HepG2 (cell line): ENCODE results near the gene OGFOD3. TPM values are rescaled to one million over a fixed set of nuclear protein-coding genes. Genes with fewer than 3 reads are reported as not detected.

Experiments used
- ARNT2 ChIP-seq: sonication (generic); formaldehyde crosslinking; IDR thresholded peaks from 2 replicates; pipeline ENCODE4 v1.8.0; 2022; ENCODE audit warnings: mild to moderate bottlenecking, low read depth, missing genetic modification reagents, moderate library complexity
- FOSL2 ChIP-seq: sonication (generic); formaldehyde crosslinking; IDR thresholded peaks from 2 replicates; pipeline ENCODE4 v1.4.0; 2020; ENCODE audit warnings: missing genetic modification reagents
- FOXM1 ChIP-seq: sonication (generic); formaldehyde crosslinking; IDR thresholded peaks from 2 replicates; pipeline ENCODE4 v1.5.0; 2020; ENCODE audit warnings: missing genetic modification reagents
- NFIB ChIP-seq: sonication (generic); formaldehyde crosslinking; IDR thresholded peaks from 2 replicates; pipeline ENCODE4 v1.9.0; 2021; ENCODE audit warnings: missing genetic modification reagents, mild to moderate bottlenecking, borderline replicate concordance
- RARG ChIP-seq: sonication (generic); formaldehyde crosslinking; IDR thresholded peaks from 2 replicates; pipeline ENCODE4 v1.4.0; 2020; ENCODE audit warnings: low read depth, mild to moderate bottlenecking, missing genetic modification reagents
- RBM39 ChIP-seq: fragments of 200-400 bp; formaldehyde crosslinking; IDR thresholded peaks from one replicate; pipeline ENCODE4 v1.6.1; 2018; ENCODE audit warnings: antibody characterized with exemption, mild to moderate bottlenecking, low read depth, low read length; ENCODE audit not compliant: poor library complexity, severe bottlenecking
- RFX3 ChIP-seq: IDR thresholded peaks from 2 replicates; pipeline ENCODE4 v1.6.1; 2016; ENCODE audit warnings: missing biosample characterization, missing genetic modification reagents
- RFX5 ChIP-seq: IDR thresholded peaks from 2 replicates; pipeline ENCODE4 v1.6.1; 2011; ENCODE audit warnings: low read depth, low read length, improper control_type of control experiment
- SAFB2 ChIP-seq: sonication (generic); formaldehyde crosslinking; IDR thresholded peaks from 2 replicates; pipeline ENCODE4 v1.5.1; 2020; ENCODE audit warnings: missing genetic modification reagents, low read depth, mild to moderate bottlenecking, borderline replicate concordance
- TCF7L2 ChIP-seq: IDR thresholded peaks from 2 replicates; pipeline ENCODE4 v1.6.1; 2011; ENCODE audit warnings: mild to moderate bottlenecking, low read depth, low read length, moderate library complexity
- XBP1 ChIP-seq: sonication (generic); formaldehyde crosslinking; IDR thresholded peaks from 2 replicates; pipeline ENCODE4 v1.5.0; 2020; ENCODE audit warnings: missing genetic modification reagents
- ZFP90 ChIP-seq: sonication (generic); formaldehyde crosslinking; IDR thresholded peaks from 2 replicates; pipeline ENCODE4 v1.8.0; 2022; ENCODE audit warnings: missing genetic modification reagents, mild to moderate bottlenecking, inconsistent platforms, borderline replicate concordance
- ZMAT3 ChIP-seq: sonication (generic); formaldehyde crosslinking; conservative IDR thresholded peaks from 2 replicates; pipeline ENCODE4 v1.7.0; 2021; ENCODE audit warnings: missing genetic modification reagents
- ZNF234 ChIP-seq: sonication (generic); formaldehyde crosslinking; conservative IDR thresholded peaks from 2 replicates; pipeline ENCODE4 v1.5.1; 2020; ENCODE audit warnings: mild to moderate bottlenecking, missing genetic modification reagents
- ZNF317 ChIP-seq: sonication (generic); formaldehyde crosslinking; IDR thresholded peaks from 2 replicates; pipeline ENCODE4 v1.5.0; 2020; ENCODE audit warnings: mild to moderate bottlenecking, missing genetic modification reagents
- ZNF329 ChIP-seq: sonication (generic); formaldehyde crosslinking; IDR thresholded peaks from 2 replicates; pipeline ENCODE4 v1.9.0; 2021; ENCODE audit warnings: low read depth, mild to moderate bottlenecking, missing genetic modification reagents
- ZNF382 ChIP-seq: sonication (generic); formaldehyde crosslinking; IDR thresholded peaks from 2 replicates; pipeline ENCODE4 v1.5.0; 2020; ENCODE audit warnings: missing genetic modification reagents, mild to moderate bottlenecking, borderline replicate concordance
- ZNF562 ChIP-seq: sonication (generic); formaldehyde crosslinking; IDR thresholded peaks from 2 replicates; pipeline ENCODE4 v1.8.0; 2022; ENCODE audit warnings: missing genetic modification reagents, borderline replicate concordance
- polyA plus RNA-seq, 8 experiments: library from polyadenylated mRNA; depleted of rRNA in 3 of 8; stranded (reverse) in 7 of 8; unstranded in 1 of 8; fragments of >200 nt; fragmentation: Illumina TruSeq in 4 of 8; extraction: Trizol in 4 of 8; gene quantifications; 2 replicates each; pipeline versions ENCODE4 v1.2.1 to v1.2.3, GENCODE V29; 2011 to 2016; ENCODE audit warnings: low read depth in 4 of 8, missing spikeins in 1 of 8, mixed read lengths in 1 of 8; ENCODE audit not compliant: insufficient read depth in 1 of 8
- total RNA-seq, 5 experiments: library from RNA; depleted of rRNA; stranded (reverse); fragments of >200 nt; fragmentation: Illumina TruSeq; extraction: Trizol; gene quantifications; 2 replicates each; pipeline ENCODE4 v1.2.3, GENCODE V29; 2016; ENCODE audit warnings: low read depth in 1 of 5
- TF ChIP-seq, protein P1 (sequence below): IDR thresholded peaks from 2 replicates; pipeline ENCODE4 v1.6.1; 2016; ENCODE audit warnings: low read depth, missing genetic modification reagents, missing compliant biosample characterization
- TF ChIP-seq, protein P2 (sequence below): sonication (generic); formaldehyde crosslinking; IDR thresholded peaks from 2 replicates; pipeline ENCODE4 v1.4.0; 2020; ENCODE audit warnings: mild to moderate bottlenecking, low read depth, missing genetic modification reagents
- TF ChIP-seq, protein P3 (sequence below): sonication (generic); formaldehyde crosslinking; IDR thresholded peaks from 2 replicates; pipeline ENCODE4 v1.8.0; 2022; ENCODE audit warnings: missing genetic modification reagents, low read depth, mild to moderate bottlenecking, borderline replicate concordance
- TF ChIP-seq, protein P4 (sequence below): sonication (generic); formaldehyde crosslinking; conservative IDR thresholded peaks from 2 replicates; pipeline ENCODE4 v1.4.0; 2020; ENCODE audit warnings: missing genetic modification reagents

The OGFOD3 gene
- total and polyA plus RNA-seq, 2 of the 13 experiments (the other 11 are each of a cell fraction or from before 2014, with no cell fraction given): 40.0 to 42.1 TPM

DNA sequence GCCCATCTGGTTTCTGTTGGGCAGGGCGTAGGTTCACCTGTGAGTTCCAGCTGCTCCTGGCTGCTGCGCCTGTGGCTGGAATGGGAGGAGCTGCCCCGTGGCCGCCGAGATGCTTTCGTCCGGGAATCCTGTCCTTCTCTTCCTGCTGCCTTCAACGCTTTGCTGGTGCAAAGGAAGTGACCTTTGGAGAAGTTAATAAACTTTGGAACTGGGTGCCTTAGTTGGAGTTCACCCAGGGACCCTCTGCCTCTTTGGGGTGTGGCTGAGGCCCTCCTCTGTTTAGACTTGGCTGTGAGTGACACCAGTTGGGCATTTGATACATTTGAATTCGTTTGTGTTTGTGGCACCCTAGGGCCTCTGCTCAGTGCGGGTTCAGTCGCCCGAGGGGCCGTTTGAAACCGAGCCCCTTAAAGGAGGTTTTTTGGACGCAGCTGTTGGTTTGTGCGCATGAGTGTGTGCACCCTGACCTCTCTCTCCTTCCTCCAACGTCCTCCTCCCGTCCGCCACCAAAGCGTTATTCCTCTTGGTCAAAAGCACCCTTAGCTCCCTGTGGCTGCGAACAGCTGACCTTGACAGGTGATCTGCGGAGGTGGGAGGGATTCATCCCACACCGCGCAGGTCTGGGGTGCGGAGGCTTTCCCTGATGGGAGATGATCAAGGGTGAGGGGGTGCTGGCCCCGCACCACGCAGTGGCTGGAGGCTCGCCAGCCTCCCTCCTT lies 75.9 kb downstream of the OGFOD3 start (continued):
- TF ChIP-seq, protein P1, sequence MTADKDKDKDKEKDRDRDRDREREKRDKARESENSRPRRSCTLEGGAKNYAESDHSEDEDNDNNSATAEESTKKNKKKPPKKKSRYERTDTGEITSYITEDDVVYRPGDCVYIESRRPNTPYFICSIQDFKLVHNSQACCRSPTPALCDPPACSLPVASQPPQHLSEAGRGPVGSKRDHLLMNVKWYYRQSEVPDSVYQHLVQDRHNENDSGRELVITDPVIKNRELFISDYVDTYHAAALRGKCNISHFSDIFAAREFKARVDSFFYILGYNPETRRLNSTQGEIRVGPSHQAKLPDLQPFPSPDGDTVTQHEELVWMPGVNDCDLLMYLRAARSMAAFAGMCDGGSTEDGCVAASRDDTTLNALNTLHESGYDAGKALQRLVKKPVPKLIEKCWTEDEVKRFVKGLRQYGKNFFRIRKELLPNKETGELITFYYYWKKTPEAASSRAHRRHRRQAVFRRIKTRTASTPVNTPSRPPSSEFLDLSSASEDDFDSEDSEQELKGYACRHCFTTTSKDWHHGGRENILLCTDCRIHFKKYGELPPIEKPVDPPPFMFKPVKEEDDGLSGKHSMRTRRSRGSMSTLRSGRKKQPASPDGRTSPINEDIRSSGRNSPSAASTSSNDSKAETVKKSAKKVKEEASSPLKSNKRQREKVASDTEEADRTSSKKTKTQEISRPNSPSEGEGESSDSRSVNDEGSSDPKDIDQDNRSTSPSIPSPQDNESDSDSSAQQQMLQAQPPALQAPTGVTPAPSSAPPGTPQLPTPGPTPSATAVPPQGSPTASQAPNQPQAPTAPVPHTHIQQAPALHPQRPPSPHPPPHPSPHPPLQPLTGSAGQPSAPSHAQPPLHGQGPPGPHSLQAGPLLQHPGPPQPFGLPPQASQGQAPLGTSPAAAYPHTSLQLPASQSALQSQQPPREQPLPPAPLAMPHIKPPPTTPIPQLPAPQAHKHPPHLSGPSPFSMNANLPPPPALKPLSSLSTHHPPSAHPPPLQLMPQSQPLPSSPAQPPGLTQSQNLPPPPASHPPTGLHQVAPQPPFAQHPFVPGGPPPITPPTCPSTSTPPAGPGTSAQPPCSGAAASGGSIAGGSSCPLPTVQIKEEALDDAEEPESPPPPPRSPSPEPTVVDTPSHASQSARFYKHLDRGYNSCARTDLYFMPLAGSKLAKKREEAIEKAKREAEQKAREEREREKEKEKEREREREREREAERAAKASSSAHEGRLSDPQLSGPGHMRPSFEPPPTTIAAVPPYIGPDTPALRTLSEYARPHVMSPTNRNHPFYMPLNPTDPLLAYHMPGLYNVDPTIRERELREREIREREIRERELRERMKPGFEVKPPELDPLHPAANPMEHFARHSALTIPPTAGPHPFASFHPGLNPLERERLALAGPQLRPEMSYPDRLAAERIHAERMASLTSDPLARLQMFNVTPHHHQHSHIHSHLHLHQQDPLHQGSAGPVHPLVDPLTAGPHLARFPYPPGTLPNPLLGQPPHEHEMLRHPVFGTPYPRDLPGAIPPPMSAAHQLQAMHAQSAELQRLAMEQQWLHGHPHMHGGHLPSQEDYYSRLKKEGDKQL: no peak
- TF ChIP-seq FOSL2 (CRISPR knock-in tag): no peak
- TF ChIP-seq ARNT2 (CRISPR knock-in tag): no peak
- no peak for TF ChIP-seq TCF7L2
- TF ChIP-seq ZFP90 (CRISPR knock-in tag): no peak
- TF ChIP-seq RBM39: peak; percentile 40
- peak; percentile 24; the same call in 1 of the 2 replicates for TF ChIP-seq SAFB2 (CRISPR knock-in tag)
- no peak for TF ChIP-seq FOXM1 (CRISPR knock-in tag)
- no peak for TF ChIP-seq ZNF234 (CRISPR knock-in tag)
- no peak for TF ChIP-seq NFIB (CRISPR knock-in tag)
- no peak for TF ChIP-seq ZMAT3 (CRISPR knock-in tag)
- TF ChIP-seq, protein P2, sequence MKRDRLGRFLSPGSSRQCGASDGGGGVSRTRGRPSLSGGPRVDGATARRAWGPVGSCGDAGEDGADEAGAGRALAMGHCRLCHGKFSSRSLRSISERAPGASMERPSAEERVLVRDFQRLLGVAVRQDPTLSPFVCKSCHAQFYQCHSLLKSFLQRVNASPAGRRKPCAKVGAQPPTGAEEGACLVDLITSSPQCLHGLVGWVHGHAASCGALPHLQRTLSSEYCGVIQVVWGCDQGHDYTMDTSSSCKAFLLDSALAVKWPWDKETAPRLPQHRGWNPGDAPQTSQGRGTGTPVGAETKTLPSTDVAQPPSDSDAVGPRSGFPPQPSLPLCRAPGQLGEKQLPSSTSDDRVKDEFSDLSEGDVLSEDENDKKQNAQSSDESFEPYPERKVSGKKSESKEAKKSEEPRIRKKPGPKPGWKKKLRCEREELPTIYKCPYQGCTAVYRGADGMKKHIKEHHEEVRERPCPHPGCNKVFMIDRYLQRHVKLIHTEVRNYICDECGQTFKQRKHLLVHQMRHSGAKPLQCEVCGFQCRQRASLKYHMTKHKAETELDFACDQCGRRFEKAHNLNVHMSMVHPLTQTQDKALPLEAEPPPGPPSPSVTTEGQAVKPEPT (CRISPR knock-in tag): no peak
- no peak for TF ChIP-seq RARG
- TF ChIP-seq ZNF317 (CRISPR knock-in tag): no peak
- no peak for TF ChIP-seq XBP1 (CRISPR knock-in tag)
- TF ChIP-seq ZNF562 (CRISPR knock-in tag): no peak
- no peak for TF ChIP-seq ZNF382 (CRISPR knock-in tag)
- TF ChIP-seq, protein P3, sequence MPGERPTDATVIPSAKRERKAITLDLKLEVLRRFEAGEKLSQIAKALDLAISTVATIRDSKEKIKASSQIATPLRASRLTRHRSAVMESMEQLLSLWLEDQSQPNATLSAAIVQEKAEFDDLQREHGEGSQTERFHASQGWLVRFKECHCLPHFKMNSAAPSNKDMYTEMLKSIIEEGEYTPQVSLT: no peak
- TF ChIP-seq, protein P4, sequence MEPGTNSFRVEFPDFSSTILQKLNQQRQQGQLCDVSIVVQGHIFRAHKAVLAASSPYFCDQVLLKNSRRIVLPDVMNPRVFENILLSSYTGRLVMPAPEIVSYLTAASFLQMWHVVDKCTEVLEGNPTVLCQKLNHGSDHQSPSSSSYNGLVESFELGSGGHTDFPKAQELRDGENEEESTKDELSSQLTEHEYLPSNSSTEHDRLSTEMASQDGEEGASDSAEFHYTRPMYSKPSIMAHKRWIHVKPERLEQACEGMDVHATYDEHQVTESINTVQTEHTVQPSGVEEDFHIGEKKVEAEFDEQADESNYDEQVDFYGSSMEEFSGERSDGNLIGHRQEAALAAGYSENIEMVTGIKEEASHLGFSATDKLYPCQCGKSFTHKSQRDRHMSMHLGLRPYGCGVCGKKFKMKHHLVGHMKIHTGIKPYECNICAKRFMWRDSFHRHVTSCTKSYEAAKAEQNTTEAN (CRISPR knock-in tag): no peak
- TF ChIP-seq RFX5: no peak
- TF ChIP-seq RFX3 (CRISPR knock-in tag): no peak
- no peak for TF ChIP-seq ZNF329 (CRISPR knock-in tag)
